ENCODE results near the gene AKT1S1. TPM values are rescaled to one million over a fixed set of nuclear protein-coding genes. Genes with fewer than 3 reads are reported as not detected.

The AKT1S1 gene
- polyA plus RNA-seq, 1 experiment: 42.0 TPM

Small RNA genes lying within 50 kb of the gene (small RNA-seq; reads per million reads assigned to genes)
- not detected for gene MIR4749 (ENCODE audit: insufficient read length, low read depth, low replicate concordance)

Other genes starting within 250 kb of the AKT1S1 start
- 117 and 186 TPM in 2 replicates for gene RRAS, start 237.2 kb downstream of the AKT1S1 start, polyA plus RNA-seq (2011; rRNA removed)
- gene SCAF1, start 235.1 kb downstream of the AKT1S1 start, polyA plus RNA-seq (2011; rRNA removed): 2.8 and 3.4 TPM in 2 replicates
- gene IRF3, start 211.5 kb downstream of the AKT1S1 start, polyA plus RNA-seq (2011; rRNA removed): 47.5 and 68.5 TPM in 2 replicates
- 14.2 and 21.5 TPM in 2 replicates for gene BCL2L12, start 211.4 kb downstream of the AKT1S1 start, polyA plus RNA-seq (2011; rRNA removed)
- gene PRMT1, start 200.1 kb downstream of the AKT1S1 start, polyA plus RNA-seq (2011; rRNA removed): 269 and 372 TPM in 2 replicates
- gene ADM5, start 187.8 kb downstream of the AKT1S1 start, polyA plus RNA-seq (2011; rRNA removed): 0.39 TPM in 2 replicates
- gene CPT1C, start 186.2 kb downstream of the AKT1S1 start, polyA plus RNA-seq (2011; rRNA removed): 26.0 and 45.9 TPM in 2 replicates
- 0.11 and 0.15 TPM in 2 replicates for gene TSKS, start 114.0 kb downstream of the AKT1S1 start, polyA plus RNA-seq (2011; rRNA removed)
- gene AP2A1, start 110.4 kb downstream of the AKT1S1 start, polyA plus RNA-seq (2011; rRNA removed): 82.1 and 153 TPM in 2 replicates
- gene FUZ, start 64.1 kb downstream of the AKT1S1 start, polyA plus RNA-seq (2011; rRNA removed): 8.3 and 14.3 TPM in 2 replicates
- 12.3 and 27.7 TPM in 2 replicates for gene MED25, start 59.1 kb downstream of the AKT1S1 start, polyA plus RNA-seq (2011; rRNA removed)
- 30.7 and 67.6 TPM in 2 replicates for gene PTOV1, start 26.2 kb downstream of the AKT1S1 start, polyA plus RNA-seq (2011; rRNA removed)
- 14.6 and 28.9 TPM in 2 replicates for gene PNKP, start 9.8 kb downstream of the AKT1S1 start, polyA plus RNA-seq (2011; rRNA removed)
- gene TBC1D17, start 347 bp upstream of the AKT1S1 start, polyA plus RNA-seq (2011; rRNA removed): 17.6 and 26.7 TPM in 2 replicates
- 0.12 and 0.32 TPM in 2 replicates for gene IL4I1, start 19.5 kb upstream of the AKT1S1 start, polyA plus RNA-seq (2011; rRNA removed)
- 6.9 and 7.9 TPM in 2 replicates for gene ATF5, start 51.9 kb upstream of the AKT1S1 start, polyA plus RNA-seq (2011; rRNA removed)
- gene NUP62, start 52.1 kb upstream of the AKT1S1 start, polyA plus RNA-seq (2011; rRNA removed): 11.9 and 15.1 TPM in 2 replicates
- gene SIGLEC11, start 83.8 kb upstream of the AKT1S1 start, polyA plus RNA-seq (2011; rRNA removed): not detected in 2 replicates
- 29.5 and 34.1 TPM in 2 replicates for gene VRK3, start 148.0 kb upstream of the AKT1S1 start, polyA plus RNA-seq (2011; rRNA removed)
- 6.4 and 7.5 TPM in 2 replicates for gene ZNF473, start 148.7 kb upstream of the AKT1S1 start, polyA plus RNA-seq (2011; rRNA removed)